ENCODE results near the gene GALNT2. TPM values are rescaled to one million over a fixed set of nuclear protein-coding genes. Genes with fewer than 3 reads are reported as not detected.

Gene GALNT2
- total and polyA plus RNA-seq, 2 of the 13 experiments (the other 11 are each of a cell fraction or from before 2014, with no cell fraction given), result 39.3 to 39.6 TPM

- TF ChIP-seq ZGPAT (CRISPR knock-in tag; IDR thresholded peaks at IDR 0.05) (peak; percentile 41; the same call in 1 of the 2 replicates), ATF1 (CRISPR knock-in tag; IDR thresholded peaks at IDR 0.05) (0 out of 2 replicates have a peak, but pooled peaks have one; percentile 37), RFXANK (CRISPR knock-in tag; IDR thresholded peaks at IDR 0.05) (no peak), MLLT10 (CRISPR knock-in tag; IDR thresholded peaks at IDR 0.05) (no peak), ZNF644 (CRISPR knock-in tag; IDR thresholded peaks at IDR 0.05; ENCODE audit: low read depth) (no peak), FOXP1 (IDR thresholded peaks at IDR 0.05) (no peak), FOXP1 (CRISPR knock-in tag; IDR thresholded peaks at IDR 0.05) (peak; percentile 17; the same call in 1 of the 2 replicates), ZBTB7B (CRISPR knock-in tag; IDR thresholded peaks at IDR 0.05) (no peak), NCOR1 (IDR thresholded peaks at IDR 0.05; ENCODE audit: borderline replicate concordance, low read length) (peak; percentile 36; the same call in 1 of the 2 replicates), LCORL (IDR thresholded peaks at IDR 0.05) (no peak), LCORL (CRISPR knock-in tag; IDR thresholded peaks at IDR 0.05) (0 out of 2 replicates have a peak, but pooled peaks have one; percentile 24), KLF13 (CRISPR knock-in tag; IDR thresholded peaks at IDR 0.05) (no peak), ZBTB20 (CRISPR knock-in tag; IDR thresholded peaks at IDR 0.05; ENCODE audit: borderline replicate concordance, low read depth) (0 out of 2 replicates have a peak, but pooled peaks have one; percentile 44), ZBTB39 (CRISPR knock-in tag; IDR thresholded peaks at IDR 0.05) (0 out of 2 replicates have a peak, but pooled peaks have one; percentile 27), YEATS4 (CRISPR knock-in tag; IDR thresholded peaks at IDR 0.05; ENCODE audit: borderline replicate concordance) (0 out of 2 replicates have a peak, but pooled peaks have one; percentile 22), HMG20A (CRISPR knock-in tag; IDR thresholded peaks at IDR 0.05; ENCODE audit: borderline replicate concordance) (0 out of 2 replicates have a peak, but pooled peaks have one; percentile 11), GATAD2A (CRISPR knock-in tag; IDR thresholded peaks at IDR 0.05) (peak; percentile 49), POGK (CRISPR knock-in tag; conservative IDR thresholded peaks at IDR 0.05) (0 out of 2 replicates have a peak, but pooled peaks have one; percentile 28), ZFY (CRISPR knock-in tag; IDR thresholded peaks at IDR 0.05) (peak; percentile 32; the same call in 1 of the 2 replicates), CREB1 (IDR thresholded peaks at IDR 0.05) (peak; percentile 71), CREB1 (CRISPR knock-in tag; IDR thresholded peaks at IDR 0.05) (no peak), ZNF333 (CRISPR knock-in tag; IDR thresholded peaks at IDR 0.05; ENCODE audit: borderline replicate concordance) (no peak), DPF2 (CRISPR knock-in tag; IDR thresholded peaks at IDR 0.05; ENCODE audit: borderline replicate concordance, low read depth) (no peak), ZNF746 (CRISPR knock-in tag; IDR thresholded peaks at IDR 0.05) (no peak), TFDP2 (CRISPR knock-in tag; IDR thresholded peaks at IDR 0.05) (no peak), RXRB (CRISPR knock-in tag; IDR thresholded peaks at IDR 0.05; ENCODE audit: borderline replicate concordance) (peak; percentile 62)
Measured at GRCh38 chr1:230299191-230300006, 232.4 kb downstream of the GALNT2 start (continued).

All from HepG2 (cell line).